GM12801 (cell line): Measurements from ENCODE around the gene TBC1D8.

Source experiments
- CTCF ChIP-seq: IDR thresholded peaks from one replicate; pipeline ENCODE4 v1.5.1; 2011; ENCODE audit warnings: control low read depth; ENCODE audit not compliant: insufficient read length; ENCODE audit errors: extremely low read depth

TBC1D8 gene

GRCh38 chr2:101159526-101159925, 8.3 kb upstream of the TBC1D8 start:
- no peak for TF ChIP-seq CTCF

DNA sequence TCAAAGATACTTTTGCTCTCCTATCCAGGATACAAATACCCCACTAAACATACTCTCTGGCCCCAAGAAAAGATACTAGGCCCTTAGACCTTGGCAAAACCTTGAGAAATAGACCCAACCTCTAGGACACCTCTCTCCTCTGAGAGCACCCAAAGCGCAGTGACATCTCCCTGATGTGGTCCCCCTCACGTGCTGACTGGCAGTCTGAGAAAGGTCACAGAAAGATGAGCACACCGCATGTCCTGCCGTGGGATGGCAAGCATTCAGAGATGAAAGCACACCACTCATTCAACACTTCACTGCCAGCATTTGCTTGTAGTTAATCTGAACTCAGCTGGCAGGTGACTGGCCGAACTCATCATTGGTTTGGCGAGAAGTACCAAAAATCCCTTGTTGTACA, 6.1 kb upstream of the TBC1D8 start:
- TF ChIP-seq CTCF, result no peak

DNA sequence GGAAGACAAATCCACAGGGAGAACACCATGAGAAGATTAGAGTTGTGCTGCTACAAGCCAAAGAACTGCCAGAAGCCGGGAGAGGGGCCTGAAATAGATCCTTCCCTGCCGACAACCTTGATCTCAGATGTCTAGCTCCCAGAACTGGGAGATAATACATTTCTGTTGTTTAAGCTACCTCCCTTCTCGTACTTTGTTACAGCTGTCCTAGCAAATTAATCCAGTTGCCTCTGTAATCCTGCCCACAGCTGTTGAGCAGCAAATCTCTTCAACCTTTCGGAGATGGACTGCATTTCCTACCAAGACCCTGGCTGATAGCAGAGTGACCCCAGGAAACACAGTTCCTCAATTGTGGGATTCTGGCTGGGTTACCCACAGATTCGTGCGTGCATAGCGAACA, 2.6 kb upstream of the TBC1D8 start:
- TF ChIP-seq CTCF, result no peak

- TF ChIP-seq CTCF, result no peak
Measured at GRCh38 chr2:101153077-101153707, 2.0 kb upstream of the TBC1D8 start.

- no peak for TF ChIP-seq CTCF
Measured at GRCh38 chr2:101152272-101153076, 1.3 kb upstream of the TBC1D8 start.

GRCh38 chr2:101151859-101152271, 683 bp upstream of the TBC1D8 start:
- no peak for TF ChIP-seq CTCF

DNA sequence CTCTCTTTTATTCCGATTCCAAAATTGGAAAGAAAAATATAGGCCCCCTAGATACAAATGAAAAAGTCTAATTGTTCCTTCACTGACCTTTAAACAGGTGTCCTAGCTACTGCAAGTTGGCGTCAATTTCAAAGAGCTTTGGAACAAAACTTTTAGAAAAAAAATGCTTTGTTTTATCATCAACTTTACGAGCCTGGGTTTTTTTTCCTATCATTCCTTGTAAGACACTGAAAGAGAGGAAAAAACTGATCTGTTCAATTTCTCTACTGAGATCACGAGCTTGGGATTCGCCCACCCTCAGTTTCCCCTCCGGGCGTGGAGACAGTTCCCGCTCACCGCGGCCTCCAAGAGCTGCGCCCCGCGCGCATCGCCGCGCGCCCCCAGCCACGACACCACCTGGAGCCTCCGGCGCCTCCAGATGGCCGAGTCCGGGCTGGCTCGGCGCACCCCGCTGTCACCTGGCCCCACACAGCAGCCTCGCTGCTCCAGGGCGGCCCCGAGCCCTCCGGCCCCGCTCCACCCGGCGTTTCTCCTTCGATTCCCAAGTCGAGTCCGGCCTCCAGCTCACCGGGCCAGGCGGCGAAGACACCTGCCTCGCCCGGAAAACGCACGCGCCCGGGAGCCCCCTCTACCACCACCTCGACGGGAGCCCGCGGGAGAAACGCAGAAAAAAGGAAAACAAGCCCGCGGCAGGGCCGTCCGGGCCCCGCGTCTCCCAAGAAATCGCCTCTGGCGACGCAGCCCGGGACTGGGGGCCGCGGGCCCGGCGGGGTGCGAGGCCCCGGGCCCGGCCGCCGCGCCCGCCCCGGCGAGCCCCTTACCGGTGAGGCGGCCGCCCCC, 656 bp downstream of the TBC1D8 start:
- no peak for TF ChIP-seq CTCF
